Measurements from ENCODE around the gene GPR37. TPM values are rescaled to one million over a fixed set of nuclear protein-coding genes. Genes with fewer than 3 reads are reported as not detected.

GPR37 gene
- total and polyA plus RNA-seq, 2 donors (not counting 1 experiment from before 2014, with no cell fraction given), result 12.6 to 20.6 TPM

DNA sequence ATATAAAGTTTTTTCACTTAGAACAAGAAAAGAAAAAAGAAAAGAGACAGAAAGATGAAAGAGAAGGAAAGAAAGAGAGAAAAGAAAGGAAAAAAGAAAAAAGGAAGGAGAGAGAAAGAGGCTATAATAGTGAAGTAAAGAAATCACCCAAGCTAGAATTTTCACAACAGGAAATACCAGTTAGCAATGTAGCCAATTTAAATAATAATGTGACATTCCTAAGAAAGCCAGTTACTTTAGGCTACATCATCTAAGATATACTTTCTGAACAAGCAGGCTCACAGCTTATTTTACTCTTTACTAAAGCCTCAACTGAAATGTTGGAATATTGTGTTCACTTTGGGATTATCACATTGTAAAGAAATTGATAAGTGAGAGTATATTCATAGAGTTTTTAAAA is 53.6 kb downstream of the GPR37 start:
- Histone ChIP-seq H3K79me2 (ENCODE audit: control insufficient read depth, insufficient read depth, low read length) (no peaks in the 10 kb centered on the region), H3K27ac (ENCODE audit: insufficient read depth, low read length) (no peak overlapping the region), H3K4me1 (ENCODE audit: control insufficient read depth, extremely low read depth, insufficient read depth, low read length) (no peaks in the 10 kb centered on the region), H3K4me3 (replicated peaks in 1 of 4; ENCODE audit: control extremely low read depth in 1 of 4, insufficient read depth in 1 of 4, low read depth in 3 of 4, low read length in 4 of 4) (no peak overlapping the region), H4K20me1 (ENCODE audit: control insufficient read depth, extremely low read depth, insufficient read depth, low read length) (no peaks in the 10 kb centered on the region), H2AFZ (ENCODE audit: low read length) (no peak overlapping the region), H3K9me3 (ENCODE audit: control insufficient read depth, insufficient read depth, low read depth, low read length) (no peaks in the 10 kb centered on the region), H3K9ac (ENCODE audit: insufficient read depth, low read length) (no peak overlapping the region), H3K4me2 (ENCODE audit: extremely low read depth, insufficient read depth, low read length) (no peak overlapping the region), H3K36me3 (ENCODE audit: control insufficient read depth, insufficient read depth, low read length) (no peaks in the 10 kb centered on the region), H3K27me3 (ENCODE audit: control insufficient read depth, insufficient read depth, low read length) (no peaks in the 10 kb centered on the region)
- no peak for DNase-seq (ENCODE audit: low read depth in 2 of 2)
- TF ChIP-seq CTCF (conservative IDR thresholded peaks at IDR 0.05 in 1 of 2, IDR thresholded peaks at IDR 0.05 in 1 of 2; ENCODE audit: low read depth in 1 of 2, low read length in 2 of 2), result no peak
- TF ChIP-seq EZH2 (IDR thresholded peaks at IDR 0.05; ENCODE audit: low read length, missing control alignments), result no peak

DNA sequence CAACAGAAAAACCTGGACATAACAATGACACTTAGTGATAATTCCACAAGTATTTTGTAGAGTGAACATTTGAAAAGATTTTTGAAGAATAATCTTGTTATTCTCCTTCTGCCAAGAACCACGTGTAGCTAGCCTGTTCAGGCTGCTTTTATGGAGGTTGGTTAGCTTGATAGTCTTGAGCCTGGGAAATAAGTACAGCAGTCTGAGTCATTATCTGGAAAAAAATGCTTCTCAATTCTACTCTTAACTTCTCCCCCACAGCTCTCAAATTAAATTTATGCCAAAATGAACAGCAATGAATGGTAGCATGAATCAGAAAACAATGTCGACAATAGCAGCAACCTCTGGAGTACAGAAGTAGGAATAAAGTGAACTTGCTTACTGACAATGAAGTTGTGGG is 63.2 kb downstream of the GPR37 start:
- TF ChIP-seq CTCF (conservative IDR thresholded peaks at IDR 0.05 in 1 of 2, IDR thresholded peaks at IDR 0.05 in 1 of 2; ENCODE audit: low read depth in 1 of 2, low read length in 2 of 2), result no peak
- TF ChIP-seq EZH2 (IDR thresholded peaks at IDR 0.05; ENCODE audit: low read length, missing control alignments), result no peak
- H3K36me3 ChIP-seq (ENCODE audit: control insufficient read depth, insufficient read depth, low read length), result no peaks in the 10 kb centered on the region
- H3K4me1 ChIP-seq (ENCODE audit: control insufficient read depth, extremely low read depth, insufficient read depth, low read length), result no peaks in the 10 kb centered on the region
- H3K4me2 ChIP-seq (ENCODE audit: extremely low read depth, insufficient read depth, low read length), result no peak overlapping the region
- no peak overlapping the region for H3K9ac ChIP-seq (ENCODE audit: insufficient read depth, low read length)
- H2AFZ ChIP-seq (ENCODE audit: low read length), result no peak overlapping the region
- no peaks in the 10 kb centered on the region for H4K20me1 ChIP-seq (ENCODE audit: control insufficient read depth, extremely low read depth, insufficient read depth, low read length)
- no peaks in the 10 kb centered on the region for H3K9me3 ChIP-seq (ENCODE audit: control insufficient read depth, insufficient read depth, low read depth, low read length)
- no peak overlapping the region for H3K27ac ChIP-seq (ENCODE audit: insufficient read depth, low read length)
- peak; percentile 49 to 50 for DNase-seq (ENCODE audit: low read depth in 2 of 2)
- H3K79me2 ChIP-seq (ENCODE audit: control insufficient read depth, insufficient read depth, low read length), result no peaks in the 10 kb centered on the region
- H3K4me3 ChIP-seq (replicated peaks in 1 of 4; ENCODE audit: control extremely low read depth in 1 of 4, insufficient read depth in 1 of 4, low read depth in 3 of 4, low read length in 4 of 4), result no peak overlapping the region
- H3K27me3 ChIP-seq (ENCODE audit: control insufficient read depth, insufficient read depth, low read length), result no peaks in the 10 kb centered on the region

- TF ChIP-seq EZH2 (IDR thresholded peaks at IDR 0.05; ENCODE audit: low read length, missing control alignments), result no peak
- TF ChIP-seq CTCF (conservative IDR thresholded peaks at IDR 0.05 in 1 of 2, IDR thresholded peaks at IDR 0.05 in 1 of 2; ENCODE audit: low read depth in 1 of 2, low read length in 2 of 2), result no peak
- no peak overlapping the region for H3K9ac ChIP-seq (ENCODE audit: insufficient read depth, low read length)
- DNase-seq (ENCODE audit: low read depth in 2 of 2), result peak; percentile 8 to 82
Measured at GRCh38 chr7:124701955-124702354, 63.6 kb downstream of the GPR37 start.

More at GRCh38 chr7:124701955-124702354, 63.6 kb downstream of the GPR37 start:
- Histone ChIP-seq H3K4me2 (ENCODE audit: extremely low read depth, insufficient read depth, low read length) (no peak overlapping the region), H3K79me2 (ENCODE audit: control insufficient read depth, insufficient read depth, low read length) (no peaks in the 10 kb centered on the region), H3K4me3 (replicated peaks in 1 of 4; ENCODE audit: control extremely low read depth in 1 of 4, insufficient read depth in 1 of 4, low read depth in 3 of 4, low read length in 4 of 4) (no peak overlapping the region), H3K9me3 (ENCODE audit: control insufficient read depth, insufficient read depth, low read depth, low read length) (no peaks in the 10 kb centered on the region), H3K4me1 (ENCODE audit: control insufficient read depth, extremely low read depth, insufficient read depth, low read length) (no peaks in the 10 kb centered on the region), H2AFZ (ENCODE audit: low read length) (no peak overlapping the region), H3K36me3 (ENCODE audit: control insufficient read depth, insufficient read depth, low read length) (no peaks in the 10 kb centered on the region), H3K27ac (ENCODE audit: insufficient read depth, low read length) (no peak overlapping the region), H4K20me1 (ENCODE audit: control insufficient read depth, extremely low read depth, insufficient read depth, low read length) (no peaks in the 10 kb centered on the region), H3K27me3 (ENCODE audit: control insufficient read depth, insufficient read depth, low read length) (no peaks in the 10 kb centered on the region)

All from fibroblast of lung (primary cell).